ENCODE results near the gene ZBED5.
"Not testable (repeated sequence)": the region's sequence is repeated elsewhere in the genome, so short reads cannot be mapped to it uniquely, and the experiment has no call there.

ZBED5 gene

GRCh38 chr11:10857709-10858438, at the start of gene ZBED5:
Gene ZBED5, minus strand, starts transcription at chr11:10858053. Its CDS starts 3,108 bp downstream, at chr11:10854945.
- in situ Hi-C loops (cut with HindIII; ENCODE audit: low sequenced_read_pairs) = no loop called here

GRCh38 chr11:10906521-10906920, 48.7 kb upstream of the ZBED5 start:
- in situ Hi-C loops (cut with HindIII; ENCODE audit: low sequenced_read_pairs) = no loop called here

- in situ Hi-C loops (cut with HindIII; ENCODE audit: low sequenced_read_pairs) = no loop called here
These were observed 44.6 kb upstream of the ZBED5 start for GRCh38 chr11:10902301-10903063.

GRCh38 chr11:10900681-10901415, 43.0 kb upstream of the ZBED5 start:
- in situ Hi-C loops (cut with HindIII; ENCODE audit: low sequenced_read_pairs) = no loop called here

GRCh38 chr11:10899121-10899830, 41.4 kb upstream of the ZBED5 start:
- in situ Hi-C loops (cut with HindIII; ENCODE audit: low sequenced_read_pairs) = no loop called here

GRCh38 chr11:10898763-10899025, 40.8 kb upstream of the ZBED5 start:
- in situ Hi-C loops (cut with HindIII; ENCODE audit: low sequenced_read_pairs) = no loop called here

GRCh38 chr11:10898003-10898762, 40.3 kb upstream of the ZBED5 start:
- in situ Hi-C loops (cut with HindIII; ENCODE audit: low sequenced_read_pairs) = no loop called here

- in situ Hi-C loops (cut with HindIII; ENCODE audit: low sequenced_read_pairs) = no loop called here
These were observed 39.3 kb upstream of the ZBED5 start for GRCh38 chr11:10897150-10897549.

- in situ Hi-C loops (cut with HindIII; ENCODE audit: low sequenced_read_pairs) = no loop called here
These were observed 38.6 kb upstream of the ZBED5 start for GRCh38 chr11:10896493-10896892.

GRCh38 chr11:10895285-10895684, 37.4 kb upstream of the ZBED5 start:
- in situ Hi-C loops (cut with HindIII; ENCODE audit: low sequenced_read_pairs) = no loop called here

- in situ Hi-C loops (cut with HindIII; ENCODE audit: low sequenced_read_pairs) = no loop called here
These were observed 36.8 kb upstream of the ZBED5 start for GRCh38 chr11:10894666-10895065.

GRCh38 chr11:10893714-10894151, 35.9 kb upstream of the ZBED5 start:
- in situ Hi-C loops (cut with HindIII; ENCODE audit: low sequenced_read_pairs) = no loop called here

GRCh38 chr11:10892250-10892649, 34.4 kb upstream of the ZBED5 start:
- in situ Hi-C loops (cut with HindIII; ENCODE audit: low sequenced_read_pairs) = no loop called here

- in situ Hi-C loops (cut with HindIII; ENCODE audit: low sequenced_read_pairs) = no loop called here
These were observed 33.4 kb upstream of the ZBED5 start for GRCh38 chr11:10891151-10891720.

GRCh38 chr11:10890083-10890482, 32.2 kb upstream of the ZBED5 start:
- in situ Hi-C loops (cut with HindIII; ENCODE audit: low sequenced_read_pairs) = not testable (repeated sequence)

- in situ Hi-C loops (cut with HindIII; ENCODE audit: low sequenced_read_pairs) = no loop called here
These were observed 29.5 kb upstream of the ZBED5 start for GRCh38 chr11:10887307-10887706.

GRCh38 chr11:10886652-10887250, 28.9 kb upstream of the ZBED5 start:
- in situ Hi-C loops (cut with HindIII; ENCODE audit: low sequenced_read_pairs) = no loop called here

- in situ Hi-C loops (cut with HindIII; ENCODE audit: low sequenced_read_pairs) = no loop called here
These were observed 28.0 kb upstream of the ZBED5 start for GRCh38 chr11:10885703-10886363.

- in situ Hi-C loops (cut with HindIII; ENCODE audit: low sequenced_read_pairs) = not testable (repeated sequence)
These were observed 26.4 kb upstream of the ZBED5 start for GRCh38 chr11:10884292-10884691.

All from DLD1 (cell line).